HG03159 (cell line): ENCODE measurements around the gene SLC13A2.
"Not testable (repeated sequence)": the region's sequence is repeated elsewhere in the genome, so short reads cannot be mapped to it uniquely, and the experiment has no call there.

Experiments
- ATAC-seq: cut with Tn5 transposase; IDR thresholded peaks from one replicate; pipeline ENCODE4 v1.9.1; 2021; ENCODE audit warnings: mild to moderate bottlenecking, moderate library complexity; ENCODE audit not compliant: unreplicated experiment

SLC13A2 gene, protein sequence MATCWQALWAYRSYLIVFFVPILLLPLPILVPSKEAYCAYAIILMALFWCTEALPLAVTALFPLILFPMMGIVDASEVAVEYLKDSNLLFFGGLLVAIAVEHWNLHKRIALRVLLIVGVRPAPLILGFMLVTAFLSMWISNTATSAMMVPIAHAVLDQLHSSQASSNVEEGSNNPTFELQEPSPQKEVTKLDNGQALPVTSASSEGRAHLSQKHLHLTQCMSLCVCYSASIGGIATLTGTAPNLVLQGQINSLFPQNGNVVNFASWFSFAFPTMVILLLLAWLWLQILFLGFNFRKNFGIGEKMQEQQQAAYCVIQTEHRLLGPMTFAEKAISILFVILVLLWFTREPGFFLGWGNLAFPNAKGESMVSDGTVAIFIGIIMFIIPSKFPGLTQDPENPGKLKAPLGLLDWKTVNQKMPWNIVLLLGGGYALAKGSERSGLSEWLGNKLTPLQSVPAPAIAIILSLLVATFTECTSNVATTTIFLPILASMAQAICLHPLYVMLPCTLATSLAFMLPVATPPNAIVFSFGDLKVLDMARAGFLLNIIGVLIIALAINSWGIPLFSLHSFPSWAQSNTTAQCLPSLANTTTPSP

DNA sequence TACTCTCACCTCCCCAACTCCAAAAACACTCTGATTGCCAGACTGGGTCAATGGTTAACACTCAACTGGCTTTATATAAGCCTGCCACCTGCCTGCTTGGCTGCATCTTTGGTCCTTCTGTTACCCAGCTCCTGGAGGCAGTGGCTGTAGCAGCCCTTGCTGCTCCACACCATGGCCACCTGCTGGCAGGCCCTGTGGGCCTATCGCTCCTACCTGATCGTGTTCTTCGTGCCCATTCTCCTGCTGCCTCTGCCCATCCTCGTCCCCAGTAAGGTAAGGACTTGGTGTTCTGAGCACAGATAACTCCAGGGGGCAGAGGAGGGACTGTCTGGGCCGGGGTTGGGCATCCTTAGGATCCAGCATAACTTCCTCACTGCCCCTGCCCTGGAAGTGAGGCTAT lies at the start of gene SLC13A2:
TSS of gene SLC13A2 (plus strand) at position 103 of the 400 bp plus-strand sequence. CDS start at position 172, 69 bp downstream.
- no peak for ATAC-seq

DNA sequence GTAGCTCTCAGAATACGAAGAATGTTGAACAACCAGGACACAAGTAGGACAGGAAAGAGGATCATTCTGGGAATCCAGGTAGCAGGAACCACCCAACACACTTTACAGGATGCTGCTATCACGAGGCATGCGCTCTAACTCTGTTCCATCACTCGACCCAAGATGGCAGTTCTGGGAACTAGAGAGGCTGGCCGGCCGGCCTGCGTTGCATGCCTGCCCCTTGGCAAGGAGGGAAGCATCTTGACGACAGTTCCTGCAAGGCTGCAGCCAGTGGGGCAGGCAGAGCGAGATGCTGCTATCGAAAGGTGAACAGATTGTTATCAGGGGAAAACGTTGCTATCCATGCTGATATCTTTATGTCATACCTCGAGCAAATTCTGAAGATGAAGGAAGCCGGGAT lies 48.2 kb upstream of the SLC13A2 start:
- ATAC-seq: no peak

DNA sequence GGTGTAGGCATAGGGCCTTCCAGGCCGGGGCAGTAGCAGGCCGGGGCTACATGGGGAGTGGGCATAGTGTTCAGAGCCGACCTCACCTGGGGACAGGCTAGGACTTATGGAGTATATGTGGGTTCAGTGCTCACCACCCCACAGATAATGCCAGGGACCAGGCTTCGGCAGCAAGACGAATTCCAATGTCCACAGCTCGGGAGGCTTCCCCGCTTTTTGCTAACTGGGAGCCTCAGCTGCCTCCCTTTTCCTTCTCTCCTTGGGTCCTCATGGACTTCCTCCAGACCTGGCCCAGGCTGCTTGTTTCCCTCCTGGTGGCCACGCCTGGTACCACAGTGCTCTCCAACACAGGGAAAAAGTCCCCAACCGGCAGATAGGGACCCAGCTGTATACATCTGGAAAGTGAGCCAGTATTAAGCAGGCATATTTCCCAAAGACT lies 47.3 kb upstream of the SLC13A2 start:
- ATAC-seq: no peak

DNA sequence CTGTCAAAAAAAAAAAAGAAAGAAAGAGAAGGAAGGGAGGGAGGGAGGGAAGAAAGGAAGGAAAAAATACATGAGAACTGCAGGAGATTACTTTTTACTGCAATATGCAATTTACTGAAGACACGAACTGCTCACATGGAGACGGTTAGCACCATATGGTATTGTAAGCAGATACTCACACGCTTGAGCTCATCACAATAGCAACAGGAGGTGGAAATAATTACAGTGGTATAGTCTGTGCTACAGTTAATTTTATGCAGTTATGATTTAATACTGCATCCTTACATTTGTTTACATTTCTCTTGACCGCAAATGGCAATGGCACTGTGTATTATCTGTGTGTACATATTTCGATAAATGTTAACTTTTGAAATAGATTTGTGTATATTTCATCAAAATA lies 46.1 kb upstream of the SLC13A2 start:
- ATAC-seq: no peak

DNA sequence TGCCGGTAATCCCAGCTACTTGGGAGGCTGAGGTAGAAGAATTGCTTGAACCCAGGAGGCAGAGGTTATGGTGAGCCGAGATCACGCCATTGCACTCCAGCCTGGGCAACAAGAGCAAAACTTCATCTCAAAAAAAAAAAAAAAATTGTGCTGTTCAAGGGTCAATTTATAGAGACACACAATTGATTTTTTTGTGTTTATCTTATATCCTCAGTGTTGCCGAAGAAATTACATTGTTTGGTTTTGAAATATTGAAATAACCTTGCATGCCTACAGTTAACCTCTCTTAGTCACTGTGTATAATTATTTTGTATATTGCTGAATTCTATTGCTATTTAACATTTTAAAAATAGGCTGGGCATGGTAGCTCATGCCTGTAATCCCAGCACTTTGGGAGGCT lies 45.5 kb upstream of the SLC13A2 start:
- not testable (repeated sequence) for ATAC-seq

DNA sequence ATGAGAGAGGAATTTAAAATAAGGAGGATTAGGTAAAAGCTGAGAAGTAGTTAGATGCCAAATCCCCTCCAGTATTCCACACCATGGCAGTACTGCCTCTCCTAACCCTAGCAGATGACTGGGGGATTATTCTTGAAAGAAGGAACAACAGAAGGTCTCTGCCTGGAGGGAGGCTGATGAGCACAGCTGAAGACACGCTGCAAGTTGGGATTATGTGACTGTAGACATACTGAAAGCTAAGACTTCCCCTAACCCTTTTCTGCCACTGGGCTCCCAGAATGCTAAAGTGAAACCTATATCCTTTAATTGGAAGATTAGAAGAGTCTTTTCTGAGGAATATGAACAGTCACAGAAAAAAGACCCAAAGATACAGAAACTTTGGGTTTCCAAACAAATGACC lies 39.7 kb upstream of the SLC13A2 start:
- ATAC-seq: no peak

DNA sequence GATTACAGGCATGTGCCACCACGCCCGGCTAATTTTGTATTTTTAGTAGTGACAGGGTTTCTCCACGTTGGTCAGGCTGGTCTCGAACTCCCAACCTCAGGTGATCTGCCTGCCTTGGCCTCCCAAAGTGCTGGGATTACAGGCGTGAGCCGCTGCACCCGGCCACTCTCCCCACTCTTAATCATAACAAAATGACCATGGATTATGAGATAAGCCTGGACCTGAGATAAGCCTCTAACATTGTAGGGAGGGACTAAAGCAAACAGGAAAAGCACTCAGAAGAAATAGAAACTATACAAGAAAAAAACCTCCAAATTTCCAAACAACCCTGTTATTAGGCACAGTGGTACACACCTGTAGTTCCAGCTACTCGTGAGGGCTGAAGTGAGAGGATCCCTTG lies 39.1 kb upstream of the SLC13A2 start:
- not testable (repeated sequence) for ATAC-seq

DNA sequence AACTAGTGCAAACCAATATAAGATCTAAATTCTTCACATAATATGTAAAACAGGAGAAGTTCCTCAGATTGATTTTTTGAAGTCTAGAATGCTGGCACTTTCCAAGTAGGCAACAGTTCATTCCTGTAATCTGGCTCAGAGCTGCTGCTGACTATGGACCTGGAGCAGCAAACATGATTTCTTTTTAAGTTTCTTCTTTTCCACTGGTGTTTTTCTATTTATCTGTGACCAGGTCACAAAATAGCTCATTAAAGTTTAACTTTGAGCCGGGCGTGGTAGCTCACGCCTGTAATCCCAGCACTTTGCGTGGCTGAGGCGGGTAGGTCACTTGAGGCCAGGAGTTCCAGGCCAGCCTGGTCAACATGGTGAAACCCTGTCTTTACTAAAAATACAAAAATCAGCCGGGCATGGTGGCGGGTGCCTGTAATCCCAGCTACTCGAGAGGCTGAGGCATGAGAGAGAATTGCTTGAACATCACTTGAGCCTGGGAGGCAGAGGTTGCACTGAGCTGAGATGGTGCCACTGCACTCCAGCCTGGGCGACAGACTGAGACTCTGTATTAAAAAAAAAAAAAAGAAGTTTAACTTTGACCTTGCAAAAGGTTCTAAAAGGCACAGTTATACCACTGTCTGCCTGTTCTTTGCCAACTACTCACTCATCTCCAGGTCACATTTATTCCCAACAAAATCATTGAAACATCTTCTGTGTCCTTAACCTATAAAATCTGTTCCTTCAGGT lies 29.4 kb upstream of the SLC13A2 start:
- no peak for ATAC-seq

DNA sequence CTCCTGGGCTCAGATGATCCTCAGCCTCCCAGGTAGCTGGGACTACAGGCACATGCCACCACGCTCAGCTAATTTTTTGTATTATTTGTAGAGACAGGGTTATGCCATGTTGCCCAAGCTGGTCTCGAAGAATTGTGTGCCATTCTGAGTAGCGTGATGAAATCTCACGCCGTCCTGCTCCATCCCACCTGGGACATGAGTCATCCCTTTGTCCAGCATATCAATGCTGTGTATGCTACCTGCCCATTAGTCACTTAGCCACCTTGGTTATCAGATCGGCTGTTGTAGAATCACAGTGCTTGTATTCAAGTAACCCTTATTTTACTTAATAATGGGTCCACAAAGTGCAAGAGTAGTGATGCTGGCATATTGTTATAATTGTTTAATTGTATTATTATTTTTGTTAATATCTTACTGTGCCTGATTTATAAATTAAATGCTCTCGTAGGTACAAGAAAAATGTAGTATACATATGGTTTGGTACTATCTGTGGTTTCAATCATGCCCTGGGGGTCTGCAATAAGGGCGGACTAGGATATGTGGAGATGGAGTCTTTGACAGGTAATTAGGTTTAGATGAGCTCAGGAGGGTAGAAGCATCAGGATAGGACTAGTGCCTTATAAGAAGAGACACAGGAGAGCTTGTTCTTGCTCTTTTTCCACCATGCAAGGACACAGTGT lies 26.6 kb upstream of the SLC13A2 start:
- no peak for ATAC-seq

DNA sequence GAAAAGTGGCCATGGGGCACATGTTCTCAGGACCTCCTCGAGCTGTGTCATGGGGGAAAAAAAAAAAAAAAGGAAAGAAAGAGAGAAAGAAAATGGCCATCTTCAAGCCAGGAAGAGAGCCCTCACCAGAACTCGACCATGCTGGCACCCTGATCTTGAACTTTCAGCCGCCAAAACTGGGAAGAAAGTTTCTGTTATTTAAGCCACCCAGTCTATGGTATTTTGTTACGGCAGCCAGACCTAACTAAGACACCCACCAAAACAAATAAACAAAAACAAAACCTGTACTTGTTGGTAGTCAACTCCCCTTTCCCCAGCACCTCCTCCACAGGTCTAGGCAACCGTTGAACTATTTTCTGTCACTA lies 26.1 kb upstream of the SLC13A2 start:
- ATAC-seq: no peak

DNA sequence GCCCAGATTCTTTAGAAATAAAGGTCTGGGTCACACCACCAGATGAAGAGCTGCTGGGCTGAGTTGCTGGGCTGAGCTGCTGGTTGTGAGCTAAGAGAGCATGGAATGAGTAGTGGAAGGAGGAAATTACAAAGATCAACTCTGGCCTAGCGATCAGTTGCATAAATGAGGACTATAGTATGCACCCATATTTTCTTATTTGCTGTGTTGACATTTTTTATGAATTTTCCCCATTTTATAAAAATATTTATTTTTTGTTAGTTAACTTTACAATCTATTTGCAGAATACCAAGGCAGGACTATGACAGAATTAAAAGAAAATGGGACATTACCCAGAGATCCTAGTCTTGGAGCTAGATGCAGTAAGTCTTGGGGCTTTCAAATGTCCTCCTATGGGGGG lies 23.6 kb upstream of the SLC13A2 start:
- ATAC-seq: no peak

DNA sequence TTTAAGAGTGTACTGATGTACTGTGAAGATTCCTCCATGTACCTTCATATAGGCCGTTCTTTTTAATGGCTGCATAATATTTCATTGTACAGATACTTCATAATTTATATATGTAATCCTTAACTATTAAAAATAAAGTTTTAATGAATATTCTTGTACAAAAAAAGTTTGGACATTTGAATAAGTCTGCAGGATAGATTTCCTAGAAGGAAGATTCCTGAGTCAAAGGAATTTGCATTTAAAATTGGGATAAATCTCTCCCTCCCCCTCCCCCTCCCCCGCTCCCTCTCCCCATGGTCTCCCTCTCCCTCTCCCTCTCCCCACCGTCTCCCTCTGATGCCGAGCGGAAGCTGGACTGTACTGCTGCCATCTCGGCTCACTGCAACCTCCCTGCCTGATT lies 15.6 kb upstream of the SLC13A2 start:
- ATAC-seq: no peak

DNA sequence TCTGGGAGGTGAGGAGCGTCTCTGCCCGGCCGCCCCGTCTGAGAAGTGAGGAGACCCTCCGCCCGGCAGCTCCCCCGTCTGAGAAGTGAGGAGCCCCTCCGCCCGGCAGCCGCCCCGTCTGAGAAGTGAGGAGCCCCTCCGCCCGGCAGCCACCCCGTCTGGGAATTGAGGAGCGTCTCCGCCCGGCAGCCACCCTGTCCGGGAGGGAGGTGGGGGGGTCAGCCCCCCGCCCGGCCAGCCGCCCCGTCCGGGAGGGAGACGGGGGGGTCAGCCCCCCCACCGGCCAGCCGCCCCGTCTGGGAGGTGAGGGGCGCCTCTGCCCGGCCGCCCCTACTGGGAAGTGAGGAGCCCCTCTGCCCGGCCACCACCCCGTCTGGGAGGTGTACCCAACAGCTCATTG lies 14.6 kb upstream of the SLC13A2 start:
- ATAC-seq: not testable (repeated sequence)

DNA sequence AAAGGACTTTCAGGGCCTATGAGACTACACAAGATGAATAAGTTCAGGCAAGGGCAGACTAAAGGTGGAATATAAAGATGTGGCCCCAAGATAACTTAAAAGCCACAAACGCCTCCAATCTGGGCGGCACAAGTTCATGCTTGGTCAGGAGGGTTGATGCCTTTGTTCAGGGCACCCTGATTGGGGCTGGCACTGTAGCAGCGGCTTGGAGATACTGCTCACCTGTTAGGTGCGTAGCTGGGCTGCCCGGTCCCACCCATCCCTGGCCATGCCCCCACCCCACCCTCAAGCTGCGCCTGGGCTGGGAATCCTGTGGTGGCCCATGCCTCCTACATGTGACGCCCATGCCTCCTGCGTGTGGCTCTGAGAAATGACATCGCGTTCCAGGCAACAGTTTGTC lies 12.5 kb upstream of the SLC13A2 start:
- no peak for ATAC-seq

DNA sequence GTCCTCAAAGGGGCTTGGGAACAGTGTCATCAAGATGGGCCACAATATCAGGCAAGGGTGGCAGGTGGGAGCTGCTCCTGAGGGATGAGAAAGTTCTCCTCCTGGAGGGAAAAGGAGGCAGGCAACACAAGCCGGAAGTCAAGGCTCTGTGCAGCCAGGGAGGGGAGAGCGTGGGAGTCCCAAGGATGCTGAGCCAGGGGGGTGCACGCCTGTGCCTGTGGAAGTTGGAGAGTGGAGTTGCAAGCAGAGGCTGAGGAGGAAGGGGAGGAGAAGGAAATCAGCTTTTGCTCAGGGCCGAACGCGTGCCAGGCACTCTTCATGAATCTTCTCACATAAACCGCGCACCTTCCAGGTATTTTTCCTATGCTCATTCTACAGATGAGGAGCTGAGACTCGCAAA lies 7.4 kb upstream of the SLC13A2 start:
- ATAC-seq: no peak

DNA sequence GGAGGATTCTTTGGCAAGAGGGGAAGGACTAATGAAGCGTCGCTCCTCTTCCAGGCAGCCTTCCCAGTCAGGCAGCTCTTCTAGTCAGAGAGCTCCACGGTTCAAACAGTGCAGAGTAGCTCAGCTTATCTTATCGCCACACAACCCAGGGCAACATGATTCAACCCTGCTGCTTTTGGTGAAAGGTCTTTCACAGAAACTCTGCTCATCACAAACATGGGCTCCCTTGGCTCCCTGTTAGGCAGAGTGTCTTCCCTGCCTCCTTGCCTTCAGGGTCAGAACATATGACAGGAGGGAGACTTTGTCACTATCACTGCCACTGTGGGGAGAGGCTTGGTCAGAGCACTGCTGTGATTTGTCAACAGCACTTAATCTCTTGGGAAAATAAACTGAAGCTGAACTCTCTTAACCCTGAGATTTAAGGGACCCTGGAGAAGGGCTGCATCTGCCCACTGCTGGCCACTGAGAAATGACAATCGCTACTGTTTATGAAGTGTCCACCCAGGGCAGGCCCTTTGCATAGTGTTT lies 6.9 kb upstream of the SLC13A2 start:
- ATAC-seq: no peak

DNA sequence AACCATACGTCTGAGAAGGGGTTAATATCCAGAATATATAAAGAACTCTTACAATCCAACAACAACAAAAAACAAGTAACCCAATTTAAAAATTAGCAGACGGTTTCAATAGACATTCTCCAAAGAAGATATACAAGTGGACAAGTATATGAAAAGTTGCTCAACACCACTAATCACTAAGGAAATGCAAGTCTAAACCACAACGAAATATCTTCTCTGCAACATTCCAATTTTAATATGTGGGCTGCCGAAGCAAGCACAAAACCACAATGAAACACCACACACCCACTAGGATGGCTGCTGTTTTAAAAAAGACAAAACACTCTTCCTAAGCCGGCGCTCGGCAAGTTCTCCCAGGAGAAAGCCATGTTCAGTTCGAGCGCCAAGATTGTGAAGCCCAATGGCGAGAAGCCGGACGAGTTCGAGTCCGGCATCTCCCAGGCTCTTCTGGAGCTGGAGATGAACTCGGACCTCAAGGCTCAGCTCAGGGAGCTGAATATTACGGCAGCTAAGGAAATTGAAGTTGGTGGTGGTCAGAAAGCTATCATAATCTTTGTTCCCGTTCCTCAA lies 5.9 kb upstream of the SLC13A2 start:
- no peak for ATAC-seq

DNA sequence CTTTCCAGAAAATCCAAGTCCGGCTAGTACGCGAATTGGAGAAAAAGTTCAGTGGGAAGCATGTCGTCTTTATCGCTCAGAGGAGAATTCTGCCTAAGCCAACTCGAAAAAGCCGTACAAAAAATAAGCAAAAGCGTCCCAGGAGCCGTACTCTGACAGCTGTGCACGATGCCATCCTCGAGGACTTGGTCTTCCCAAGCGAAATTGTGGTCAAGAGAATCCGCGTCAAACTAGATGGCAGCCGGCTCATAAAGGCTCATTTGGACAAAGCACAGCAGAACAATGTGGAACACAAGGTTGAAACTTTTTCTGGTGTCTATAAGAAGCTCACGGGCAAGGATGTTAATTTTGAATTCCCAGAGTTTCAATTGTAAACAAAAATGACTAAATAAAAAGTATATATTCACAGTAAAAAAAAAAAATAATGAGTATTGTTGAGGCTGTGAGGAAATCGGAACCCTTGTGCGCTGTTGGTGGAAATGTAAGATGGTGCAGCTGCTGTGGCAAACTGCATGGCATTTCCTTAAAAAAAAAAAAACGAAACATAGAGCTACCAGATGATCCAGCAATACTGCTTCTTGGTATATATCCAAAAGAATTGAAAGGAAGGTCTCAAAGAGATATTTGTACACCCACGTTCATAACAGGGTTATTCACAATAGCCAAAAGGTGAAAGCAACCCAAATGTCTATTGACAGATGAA lies 5.3 kb upstream of the SLC13A2 start:
- not testable (repeated sequence) for ATAC-seq

DNA sequence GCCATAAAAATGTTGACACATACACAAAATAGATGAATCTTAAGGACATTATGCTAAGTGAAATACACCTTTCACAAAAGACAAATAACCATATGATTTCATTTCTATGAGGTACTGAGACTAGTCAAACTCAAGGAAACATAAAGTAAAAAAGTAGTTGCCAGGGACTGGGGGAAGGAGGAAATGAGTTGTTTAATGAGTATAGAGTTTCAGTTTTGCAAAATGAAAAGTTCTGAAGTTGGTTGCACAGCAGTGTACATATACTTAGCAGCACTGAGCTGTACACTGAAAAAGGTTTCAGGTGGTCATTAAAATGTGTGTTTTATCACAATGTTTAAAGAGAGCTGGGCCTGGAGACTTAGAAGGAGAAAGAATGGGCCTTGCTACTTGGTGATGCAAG lies 4.7 kb upstream of the SLC13A2 start:
- no peak for ATAC-seq

DNA sequence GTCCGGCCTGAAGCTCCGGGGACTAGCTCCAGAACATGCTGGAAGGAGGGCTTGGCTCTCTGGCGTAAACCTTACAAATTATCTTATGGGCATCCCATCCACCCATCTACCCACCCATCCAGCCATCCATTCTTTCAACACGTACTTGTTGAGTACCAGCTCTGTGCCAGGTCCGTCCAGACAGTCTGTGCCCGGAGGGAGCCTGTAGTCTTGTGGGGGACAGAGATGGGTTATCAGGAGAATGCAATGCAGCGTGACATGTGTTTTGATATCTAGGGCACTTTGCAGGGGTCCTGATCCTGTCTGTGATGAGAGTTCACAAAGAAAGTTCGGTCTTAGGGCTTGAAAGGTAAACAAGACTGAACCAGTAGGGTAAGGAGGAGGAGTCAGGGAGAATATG lies 4.1 kb upstream of the SLC13A2 start:
- no peak for ATAC-seq
